ENCODE results near the gene SHROOM1. TPM values are rescaled to one million over a fixed set of nuclear protein-coding genes. Genes with fewer than 3 reads are reported as not detected.
"Not testable (repeated sequence)": the region's sequence is repeated elsewhere in the genome, so short reads cannot be mapped to it uniquely, and the experiment has no call there.

Gene SHROOM1
- total RNA-seq, 1 donor from 2014 or later: 6.5 TPM

DNA sequence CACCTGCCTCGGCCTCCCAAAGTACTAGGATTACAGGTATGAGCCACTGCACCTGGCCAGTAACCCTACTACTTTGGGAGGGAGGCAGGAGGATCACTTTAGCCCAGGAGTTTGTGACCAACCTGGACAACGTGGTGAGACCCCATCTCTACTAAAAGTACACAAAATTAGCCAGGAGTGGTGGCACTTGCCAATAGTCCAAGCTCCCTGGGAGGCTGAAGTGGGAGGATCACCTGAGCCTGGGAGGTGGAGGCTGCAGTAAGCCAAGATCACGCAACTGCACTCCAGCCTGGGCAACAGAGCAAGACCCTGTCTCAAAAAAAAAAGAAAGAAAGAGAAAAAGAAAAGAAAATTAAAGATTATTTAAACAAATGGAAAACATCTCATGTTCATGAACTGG, 25.6 kb upstream of the SHROOM1 start:
- Mint-ChIP-seq H3K9me3 (no peaks in the 10 kb centered on the region), H3K27ac (ENCODE audit: unreplicated experiment) (no peak overlapping the region), H3K36me3 (ENCODE audit: low read depth) (no peaks in the 10 kb centered on the region), H3K4me3 (no peak overlapping the region), H3K27me3 (ENCODE audit: low read depth) (peaks cover 9% of the 10 kb centered on the region), H3K4me1 (no peaks in the 10 kb centered on the region)
- DNase-seq (ENCODE audit: low read depth, low spot score): no peak
- TF ChIP-seq, protein P1, sequence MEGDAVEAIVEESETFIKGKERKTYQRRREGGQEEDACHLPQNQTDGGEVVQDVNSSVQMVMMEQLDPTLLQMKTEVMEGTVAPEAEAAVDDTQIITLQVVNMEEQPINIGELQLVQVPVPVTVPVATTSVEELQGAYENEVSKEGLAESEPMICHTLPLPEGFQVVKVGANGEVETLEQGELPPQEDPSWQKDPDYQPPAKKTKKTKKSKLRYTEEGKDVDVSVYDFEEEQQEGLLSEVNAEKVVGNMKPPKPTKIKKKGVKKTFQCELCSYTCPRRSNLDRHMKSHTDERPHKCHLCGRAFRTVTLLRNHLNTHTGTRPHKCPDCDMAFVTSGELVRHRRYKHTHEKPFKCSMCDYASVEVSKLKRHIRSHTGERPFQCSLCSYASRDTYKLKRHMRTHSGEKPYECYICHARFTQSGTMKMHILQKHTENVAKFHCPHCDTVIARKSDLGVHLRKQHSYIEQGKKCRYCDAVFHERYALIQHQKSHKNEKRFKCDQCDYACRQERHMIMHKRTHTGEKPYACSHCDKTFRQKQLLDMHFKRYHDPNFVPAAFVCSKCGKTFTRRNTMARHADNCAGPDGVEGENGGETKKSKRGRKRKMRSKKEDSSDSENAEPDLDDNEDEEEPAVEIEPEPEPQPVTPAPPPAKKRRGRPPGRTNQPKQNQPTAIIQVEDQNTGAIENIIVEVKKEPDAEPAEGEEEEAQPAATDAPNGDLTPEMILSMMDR (conservative IDR thresholded peaks at IDR 0.05): no peak

DNA sequence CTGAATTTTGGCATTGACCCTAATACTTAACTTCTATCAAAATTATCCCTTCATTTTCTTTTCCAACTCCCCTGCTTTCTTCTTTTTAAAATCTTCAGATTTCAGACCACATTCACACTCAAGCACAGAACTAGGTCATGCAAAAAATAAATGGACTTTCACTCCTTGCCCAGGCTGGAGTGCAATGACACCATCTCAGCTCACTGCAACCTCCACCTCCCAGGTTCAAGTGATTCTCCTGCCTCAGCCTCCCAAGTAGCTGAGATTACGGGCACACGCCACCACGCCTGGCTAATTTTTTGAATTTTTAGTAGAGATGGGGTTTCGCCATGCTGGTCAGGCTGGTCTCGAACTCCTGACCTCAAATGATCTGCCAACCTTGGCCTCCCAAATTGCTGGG, 24.5 kb upstream of the SHROOM1 start:
- H3K4me1 Mint-ChIP-seq; H3K9me3 Mint-ChIP-seq; H3K27me3 Mint-ChIP-seq (ENCODE audit: low read depth); H3K27ac Mint-ChIP-seq (ENCODE audit: unreplicated experiment); H3K36me3 Mint-ChIP-seq (ENCODE audit: low read depth); H3K4me3 Mint-ChIP-seq; DNase-seq (ENCODE audit: low read depth, low spot score): not testable (repeated sequence)

- peaks cover 5% of the 10 kb centered on the region for H3K27me3 Mint-ChIP-seq (ENCODE audit: low read depth)
- H3K4me3 Mint-ChIP-seq: no peak overlapping the region
- TF ChIP-seq, protein P1 (conservative IDR thresholded peaks at IDR 0.05): no peak
- DNase-seq (ENCODE audit: low read depth, low spot score): no peak
- H3K4me1 Mint-ChIP-seq: no peaks in the 10 kb centered on the region
- no peaks in the 10 kb centered on the region for H3K36me3 Mint-ChIP-seq (ENCODE audit: low read depth)
- H3K9me3 Mint-ChIP-seq: no peaks in the 10 kb centered on the region
- H3K27ac Mint-ChIP-seq (ENCODE audit: unreplicated experiment): no peak overlapping the region
Observed at GRCh38 chr5:132854301-132854700, 23.9 kb upstream of the SHROOM1 start.

DNA sequence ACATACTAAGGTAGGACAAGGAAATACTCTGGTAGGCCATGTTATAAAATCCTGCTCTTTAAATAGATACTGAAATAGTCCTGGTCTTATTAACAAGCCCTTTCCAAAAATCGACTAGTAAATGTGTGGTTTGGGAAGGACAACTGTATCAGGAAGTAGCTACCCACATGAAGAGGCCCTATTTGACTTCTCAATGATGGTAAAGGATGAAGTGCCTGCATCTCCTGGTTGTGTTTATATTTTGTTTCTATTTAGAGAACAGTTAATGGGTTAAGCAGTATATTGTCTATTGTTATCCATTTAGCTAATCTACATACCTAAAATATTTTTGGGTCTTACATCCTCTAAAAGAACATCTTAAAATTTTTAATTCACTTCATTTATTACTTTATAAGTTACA, 23.3 kb upstream of the SHROOM1 start:
- no peak overlapping the region for H3K27ac Mint-ChIP-seq (ENCODE audit: unreplicated experiment)
- no peak overlapping the region for H3K4me3 Mint-ChIP-seq
- TF ChIP-seq, protein P1 (conservative IDR thresholded peaks at IDR 0.05): no peak
- H3K36me3 Mint-ChIP-seq (ENCODE audit: low read depth): no peaks in the 10 kb centered on the region
- H3K4me1 Mint-ChIP-seq: no peaks in the 10 kb centered on the region
- peaks cover 5% of the 10 kb centered on the region for H3K27me3 Mint-ChIP-seq (ENCODE audit: low read depth)
- H3K9me3 Mint-ChIP-seq: no peaks in the 10 kb centered on the region
- no peak for DNase-seq (ENCODE audit: low read depth, low spot score)

DNA sequence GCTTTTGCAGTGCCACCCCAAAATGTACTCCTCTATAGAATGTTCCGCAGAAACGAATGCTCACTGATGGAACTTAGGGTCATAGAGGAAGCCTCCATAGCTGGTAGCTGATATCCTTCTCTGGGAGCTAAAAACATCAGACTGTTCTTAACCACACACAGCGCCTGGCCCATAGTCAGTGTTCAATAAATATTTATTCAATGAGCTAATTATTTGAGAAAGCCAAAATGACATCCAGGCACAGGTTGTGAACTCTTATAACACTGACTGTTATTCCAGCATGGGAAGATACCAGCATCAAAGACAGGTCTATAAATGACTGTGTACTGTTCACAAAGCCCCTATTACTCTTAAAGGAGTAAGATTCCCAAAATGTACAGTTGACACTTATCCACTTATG, 22.9 kb upstream of the SHROOM1 start:
- H3K4me1 Mint-ChIP-seq: no peaks in the 10 kb centered on the region
- H3K27me3 Mint-ChIP-seq (ENCODE audit: low read depth): peaks cover 5% of the 10 kb centered on the region
- no peaks in the 10 kb centered on the region for H3K9me3 Mint-ChIP-seq
- H3K27ac Mint-ChIP-seq (ENCODE audit: unreplicated experiment): no peak overlapping the region
- H3K4me3 Mint-ChIP-seq: no peak overlapping the region
- DNase-seq (ENCODE audit: low read depth, low spot score): no peak
- TF ChIP-seq, protein P1 (conservative IDR thresholded peaks at IDR 0.05): no peak
- no peaks in the 10 kb centered on the region for H3K36me3 Mint-ChIP-seq (ENCODE audit: low read depth)

DNA sequence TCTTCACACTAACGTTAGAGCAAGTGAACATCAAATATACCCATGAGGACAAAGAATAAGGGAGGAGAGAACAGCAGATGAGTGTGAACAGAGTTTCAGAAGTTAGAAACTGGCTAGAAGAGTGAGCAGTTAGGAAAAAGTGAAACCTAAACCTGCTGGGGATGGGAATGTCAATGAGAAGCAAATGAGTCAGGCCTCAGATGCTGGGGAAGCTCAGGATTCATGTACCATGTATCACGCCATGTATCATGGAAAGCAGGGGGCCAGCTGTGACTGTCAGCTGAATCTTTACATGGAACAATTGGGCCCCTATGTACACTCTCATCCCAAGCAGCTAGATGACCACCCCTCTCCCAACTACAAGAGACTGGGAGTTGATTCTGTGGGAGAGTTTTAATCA, 19.6 kb upstream of the SHROOM1 start:
- TF ChIP-seq, protein P1 (conservative IDR thresholded peaks at IDR 0.05): no peak
- Mint-ChIP-seq H3K36me3 (ENCODE audit: low read depth) (no peaks in the 10 kb centered on the region), H3K27ac (ENCODE audit: unreplicated experiment) (no peak overlapping the region), H3K4me3 (no peak overlapping the region), H3K27me3 (ENCODE audit: low read depth) (no peaks in the 10 kb centered on the region), H3K9me3 (no peaks in the 10 kb centered on the region), H3K4me1 (no peaks in the 10 kb centered on the region)
- DNase-seq (ENCODE audit: low read depth, low spot score): no peak
